GM18507 (cell line): ENCODE measurements around the gene ZIC1.

ENCODE experiments used
- DNase-seq: peaks from one replicate; pipeline ENCODE4 v3.0.0; 2011; ENCODE audit warnings: low read depth; ENCODE audit not compliant: insufficient read length; ENCODE audit errors: extremely low spot score
- FAIRE-seq: peaks from 2 replicates; lab custom pipeline; 2011; peaks lifted over from hg19 to GRCh38; lab: Jason Lieb, UNC

The ZIC1 gene

DNA sequence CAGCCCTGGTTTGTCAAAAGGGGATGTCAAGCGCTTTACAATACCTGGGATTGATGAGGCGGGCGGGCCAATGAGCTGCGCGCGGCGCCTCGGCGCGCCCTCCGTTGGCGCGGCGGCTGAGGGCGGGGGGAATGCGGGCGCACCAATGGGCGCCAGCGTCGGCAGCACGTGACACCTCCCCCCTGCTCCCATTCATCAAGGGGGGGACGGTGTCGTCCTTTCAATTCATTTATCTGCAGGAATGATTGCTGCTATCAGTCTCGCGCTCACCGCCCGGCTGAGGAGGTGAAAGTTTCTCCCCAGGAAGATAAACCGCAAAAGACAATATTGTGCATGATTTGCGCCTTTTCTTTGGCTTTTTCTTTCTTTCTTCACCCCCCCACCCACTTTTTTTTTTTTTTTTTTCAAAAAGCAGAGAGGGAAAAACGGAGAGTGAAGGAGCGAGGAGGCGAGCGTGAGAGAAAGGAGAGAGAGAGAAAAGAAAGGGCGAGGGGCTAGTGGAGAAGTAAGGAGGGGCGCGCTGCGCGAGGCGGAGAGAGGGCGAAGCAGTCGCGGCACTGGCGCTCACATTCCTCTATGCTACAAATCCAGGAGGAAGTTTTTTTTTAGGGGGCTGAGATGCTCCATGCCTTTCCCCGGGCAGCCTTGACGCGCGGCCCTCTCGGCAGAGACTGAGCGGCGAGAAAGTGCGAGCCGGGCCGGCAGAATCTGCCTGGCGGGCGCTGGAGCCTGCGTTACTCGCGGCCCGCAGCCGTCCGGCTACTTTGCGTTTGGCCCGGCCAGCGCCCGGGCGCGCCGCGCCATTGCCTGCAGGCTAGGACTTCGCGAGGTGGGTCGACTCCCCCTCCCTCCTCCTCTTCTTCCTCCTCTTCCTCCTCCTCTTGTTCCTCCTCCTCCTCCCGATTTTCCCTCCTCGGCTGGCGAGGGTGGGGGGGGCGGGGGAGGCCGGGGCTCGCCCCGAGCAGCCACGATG, at the start of gene ZIC1:
Gene ZIC1, plus strand, starts transcription at position 223 of the 973 bp plus-strand sequence. Its CDS starts 748 bp downstream, at position 971.
- FAIRE-seq, result no peak
- DNase-seq, result no peak

- FAIRE-seq, result no peak
- DNase-seq, result no peak
Observed at GRCh38 chr3:147360051-147360439, 49.1 kb upstream of the ZIC1 start.

- DNase-seq, result no peak
- no peak for FAIRE-seq
Observed at GRCh38 chr3:147360646-147361453, 48.3 kb upstream of the ZIC1 start.

- DNase-seq (no peak), FAIRE-seq (no peak)
Observed at GRCh38 chr3:147361454-147362420, 47.4 kb upstream of the ZIC1 start.

DNA sequence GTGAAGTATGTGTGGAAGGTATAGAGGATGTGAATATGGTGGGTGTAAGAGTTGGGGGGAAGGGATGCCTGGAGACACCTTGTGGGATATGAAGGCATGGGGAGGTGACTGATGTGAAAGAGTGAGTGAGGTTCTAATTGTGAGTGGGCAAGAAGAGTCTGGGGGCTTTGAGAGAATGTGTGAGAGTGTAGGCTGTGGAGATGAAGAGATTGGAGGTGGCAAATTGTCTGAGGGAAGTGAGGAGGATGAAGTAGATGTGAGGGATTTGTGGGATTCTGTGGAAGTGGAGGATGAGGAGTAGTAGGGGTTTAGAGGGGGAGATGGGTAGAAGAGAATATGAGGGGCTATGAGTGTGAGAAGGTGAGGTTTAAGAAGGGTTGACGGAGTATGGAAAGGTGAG, 44.4 kb upstream of the ZIC1 start:
- no peak for FAIRE-seq

GRCh38 chr3:147365196-147366115, 43.7 kb upstream of the ZIC1 start:
- DNase-seq, result no peak
- no peak for FAIRE-seq

More for the DNA sequence above, 44.4 kb upstream of the ZIC1 start:
- DNase-seq, result no peak

GRCh38 chr3:147367676-147368075, 41.5 kb upstream of the ZIC1 start:
- DNase-seq, result no peak
- FAIRE-seq, result no peak

GRCh38 chr3:147368151-147368550, 41.0 kb upstream of the ZIC1 start:
- FAIRE-seq (no peak), DNase-seq (no peak)

- DNase-seq, result no peak
- no peak for FAIRE-seq
Observed at GRCh38 chr3:147368561-147369221, 40.5 kb upstream of the ZIC1 start.

DNA sequence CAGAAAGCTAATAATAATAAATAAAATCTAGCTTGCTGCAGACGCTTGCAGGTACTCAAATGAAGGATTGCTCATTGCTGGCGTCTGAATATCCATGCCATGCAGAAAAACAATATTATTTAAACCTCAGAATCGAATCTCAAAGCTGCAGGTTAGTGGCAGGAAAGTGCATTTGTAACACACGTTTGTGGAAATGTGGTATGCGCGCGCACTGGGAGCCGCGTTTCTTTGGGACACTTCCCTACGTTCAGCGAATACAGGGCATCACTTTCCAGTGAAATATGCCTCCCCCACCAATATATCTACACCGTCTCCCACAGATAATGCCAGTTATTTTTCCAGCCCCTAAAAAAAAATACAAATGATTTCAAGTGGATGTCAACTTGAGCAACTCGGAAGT, 39.9 kb upstream of the ZIC1 start:
- FAIRE-seq, result no peak
- DNase-seq, result no peak

GRCh38 chr3:147369661-147370123, 39.5 kb upstream of the ZIC1 start:
- FAIRE-seq, result no peak
- DNase-seq, result no peak

GRCh38 chr3:147370349-147370748, 38.8 kb upstream of the ZIC1 start:
- DNase-seq (no peak), FAIRE-seq (no peak)

GRCh38 chr3:147371140-147371539, 38.0 kb upstream of the ZIC1 start:
- no peak for FAIRE-seq
- no peak for DNase-seq

- DNase-seq, result no peak
- FAIRE-seq, result no peak
Observed at GRCh38 chr3:147371771-147372340, 37.3 kb upstream of the ZIC1 start.

GRCh38 chr3:147372525-147373027, 36.6 kb upstream of the ZIC1 start:
- FAIRE-seq (no peak), DNase-seq (no peak)

DNA sequence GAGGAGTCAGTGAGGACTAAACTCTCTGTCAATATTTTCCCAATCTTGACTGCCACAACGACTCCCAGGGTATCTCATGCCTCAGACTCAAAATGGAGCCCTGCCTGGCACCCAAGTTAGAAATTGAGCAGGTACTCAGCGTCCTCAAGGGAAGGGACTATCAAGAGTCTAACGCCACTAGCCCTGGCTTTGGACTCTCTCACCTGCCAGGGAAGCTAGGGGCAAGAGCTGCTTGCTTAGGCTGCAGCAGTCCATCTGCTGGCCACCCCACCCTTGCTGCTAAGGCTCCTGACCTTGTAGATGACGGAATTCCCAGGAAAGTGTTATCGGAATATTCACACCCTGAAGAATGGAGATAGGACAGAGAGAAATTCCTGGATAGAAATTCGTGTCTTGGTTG, 35.9 kb upstream of the ZIC1 start:
- no peak for DNase-seq
- no peak for FAIRE-seq
